ENCODE data around the gene CAPN9. TPM values are rescaled to one million over a fixed set of nuclear protein-coding genes. Genes with fewer than 3 reads are reported as not detected.

Gene CAPN9
- total RNA-seq, 1 experiment from 2014 or later, result 0.39 TPM

- intact Hi-C loops (cut with micrococcal nuclease; ENCODE audit: unreplicated experiment), result no loop called here
- no TSS peak for BruUV-seq (replicated peaks)
- no peaks in the 10 kb centered on the region for H3K4me1 Mint-ChIP-seq (ENCODE audit: low read depth, unreplicated experiment)
- no peak for TF ChIP-seq CTCF (IDR thresholded peaks at IDR 0.05; ENCODE audit: insufficient read depth in 1 of 2, low read depth in 1 of 2, low read length in 1 of 2, severe bottlenecking in 1 of 2, unreplicated experiment in 1 of 2)
- 0 out of 2 replicates have a peak, but pooled peaks cover 3% of the 10 kb centered on the region for H3K4me1 ChIP-seq
- no peak overlapping the region for H3K27ac Mint-ChIP-seq (ENCODE audit: unreplicated experiment)
- DNase-seq, result no peak
- peaks cover 29% of the 10 kb centered on the region for H3K9me3 ChIP-seq
- no peaks in the 10 kb centered on the region for H3K36me3 Mint-ChIP-seq (ENCODE audit: insufficient read depth, unreplicated experiment)
- H3K27me3 Mint-ChIP-seq (ENCODE audit: insufficient read depth, unreplicated experiment), result no peaks in the 10 kb centered on the region
- ChIA-PET POLR2A (no interaction called here), CTCF (no interaction called here)
- H3K27me3 ChIP-seq (replicated peaks; ENCODE audit: control insufficient read depth, insufficient read depth, low read length), result no peaks in the 10 kb centered on the region
- no peak overlapping the region for H3K4me3 Mint-ChIP-seq (ENCODE audit: unreplicated experiment)
- H3K9me3 Mint-ChIP-seq (ENCODE audit: unreplicated experiment), result peaks cover 23% of the 10 kb centered on the region
- H3K36me3 ChIP-seq (ENCODE audit: control insufficient read depth, insufficient read depth, low read length), result no peaks in the 10 kb centered on the region
- no peak overlapping the region for H3K4me3 ChIP-seq (ENCODE audit: low read depth, low read length)
These were observed 67.9 kb downstream of the CAPN9 start for GRCh38 chr1:230814949-230815692.

- no TSS peak for BruUV-seq (replicated peaks)
- peaks cover 29% of the 10 kb centered on the region for H3K9me3 ChIP-seq
- H3K9me3 Mint-ChIP-seq (ENCODE audit: unreplicated experiment), result peaks cover 23% of the 10 kb centered on the region
- H3K27ac Mint-ChIP-seq (ENCODE audit: unreplicated experiment), result no peak overlapping the region
- no peak for TF ChIP-seq CTCF (IDR thresholded peaks at IDR 0.05; ENCODE audit: insufficient read depth in 1 of 2, low read depth in 1 of 2, low read length in 1 of 2, severe bottlenecking in 1 of 2, unreplicated experiment in 1 of 2)
- no peak overlapping the region for H3K4me3 ChIP-seq (ENCODE audit: low read depth, low read length)
- H3K4me1 Mint-ChIP-seq (ENCODE audit: low read depth, unreplicated experiment), result no peaks in the 10 kb centered on the region
- no peaks in the 10 kb centered on the region for H3K27me3 ChIP-seq (replicated peaks; ENCODE audit: control insufficient read depth, insufficient read depth, low read length)
- DNase-seq, result no peak
- intact Hi-C loops (cut with micrococcal nuclease; ENCODE audit: unreplicated experiment), result no loop called here
- no peaks in the 10 kb centered on the region for H3K36me3 ChIP-seq (ENCODE audit: control insufficient read depth, insufficient read depth, low read length)
- H3K4me1 ChIP-seq, result 0 out of 2 replicates have a peak, but pooled peaks cover 3% of the 10 kb centered on the region
- H3K27me3 Mint-ChIP-seq (ENCODE audit: insufficient read depth, unreplicated experiment), result no peaks in the 10 kb centered on the region
- no peak overlapping the region for H3K4me3 Mint-ChIP-seq (ENCODE audit: unreplicated experiment)
- CTCF ChIA-PET, result no interaction called here
- POLR2A ChIA-PET, result no interaction called here
- H3K36me3 Mint-ChIP-seq (ENCODE audit: insufficient read depth, unreplicated experiment), result no peaks in the 10 kb centered on the region
These were observed 68.8 kb downstream of the CAPN9 start for GRCh38 chr1:230816018-230816417.

GRCh38 chr1:230818367-230818766, 71.2 kb downstream of the CAPN9 start:
- Histone ChIP-seq H3K9me3 (peaks cover 6% of the 10 kb centered on the region), H3K4me1 (no peaks in the 10 kb centered on the region), H3K36me3 (ENCODE audit: control insufficient read depth, insufficient read depth, low read length) (no peaks in the 10 kb centered on the region), H3K27me3 (replicated peaks; ENCODE audit: control insufficient read depth, insufficient read depth, low read length) (no peaks in the 10 kb centered on the region; the same call in 1 of the 2 replicates), H3K4me3 (ENCODE audit: low read depth, low read length) (no peak overlapping the region)
- DNase-seq, result no peak
- Mint-ChIP-seq H3K27me3 (ENCODE audit: insufficient read depth, unreplicated experiment) (no peaks in the 10 kb centered on the region), H3K36me3 (ENCODE audit: insufficient read depth, unreplicated experiment) (no peaks in the 10 kb centered on the region), H3K4me1 (ENCODE audit: low read depth, unreplicated experiment) (no peaks in the 10 kb centered on the region), H3K27ac (ENCODE audit: unreplicated experiment) (no peak overlapping the region), H3K9me3 (ENCODE audit: unreplicated experiment) (peaks cover 11% of the 10 kb centered on the region), H3K4me3 (ENCODE audit: unreplicated experiment) (no peak overlapping the region)
- ChIA-PET POLR2A (no interaction called here), CTCF (no interaction called here)
- BruUV-seq (replicated peaks), result no TSS peak
- intact Hi-C loops (cut with micrococcal nuclease; ENCODE audit: unreplicated experiment), result no loop called here
- no peak for TF ChIP-seq CTCF (IDR thresholded peaks at IDR 0.05; ENCODE audit: insufficient read depth in 1 of 2, low read depth in 1 of 2, low read length in 1 of 2, severe bottlenecking in 1 of 2, unreplicated experiment in 1 of 2)
